ENCODE data around the gene ARRDC5. TPM values are rescaled to one million over a fixed set of nuclear protein-coding genes. Genes with fewer than 3 reads are reported as not detected.
A peak's percentile ranks its signal among the peaks of the same experiment; 100 is the strongest.
"Not testable (repeated sequence)": the region's sequence is repeated elsewhere in the genome, so short reads cannot be mapped to it uniquely, and the experiment has no call there.

The ARRDC5 gene
- total RNA-seq, 1 experiment from 2014 or later, result not detected

DNA sequence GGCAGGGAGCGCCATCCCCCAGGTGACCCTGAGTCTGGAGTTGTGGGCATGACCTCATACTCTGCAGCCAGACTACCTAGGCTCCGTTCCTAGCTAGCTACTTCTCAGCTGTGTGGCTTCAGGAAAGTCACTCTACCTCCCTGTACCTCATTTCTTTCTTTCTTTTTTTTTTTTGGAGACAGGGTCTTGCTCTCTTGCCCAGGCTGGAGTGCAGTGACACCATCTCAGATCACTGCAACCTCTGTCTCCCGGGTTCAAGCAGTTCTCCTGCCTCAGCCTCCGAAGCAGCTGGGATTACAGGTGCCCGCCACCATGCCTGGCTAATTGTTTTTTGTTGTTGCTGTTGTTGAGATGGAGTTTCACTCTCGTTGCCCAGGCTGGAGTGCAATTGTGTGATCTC, 50.2 kb downstream of the ARRDC5 start:
- POLR2A ChIA-PET, result no interaction called here
- Mint-ChIP-seq H3K36me3 (peaks cover 23% of the 10 kb centered on the region), H3K4me1 (no peaks in the 10 kb centered on the region), H3K4me3 (no peak overlapping the region), H3K27me3 (ENCODE audit: low read depth) (no peaks in the 10 kb centered on the region), H3K9me3 (no peaks in the 10 kb centered on the region), H3K27ac (no peak overlapping the region)
- CTCF ChIA-PET, result interaction anchor here (0.8 to 8.0 kb wide), 13 partner anchors 8 to 221 kb away, joined by 3 to 161 read pairs (median 8); partner anchors contain the start of genes FEM1A and PLIN3
- TF ChIP-seq ZNF121 (CRISPR knock-in tag; IDR thresholded peaks at IDR 0.05) (peak; percentile 50; the same call in 1 of the 2 replicates), RELA (CRISPR knock-in tag; IDR thresholded peaks at IDR 0.05; ENCODE audit: borderline replicate concordance) (no peak), ZNF232 (CRISPR knock-in tag; IDR thresholded peaks at IDR 0.05) (no peak), ZNF138 (CRISPR knock-in tag; conservative IDR thresholded peaks at IDR 0.05) (no peak)
- DNase-seq (ENCODE audit: low spot score), result no peak
- ATAC-seq, result no peak

DNA sequence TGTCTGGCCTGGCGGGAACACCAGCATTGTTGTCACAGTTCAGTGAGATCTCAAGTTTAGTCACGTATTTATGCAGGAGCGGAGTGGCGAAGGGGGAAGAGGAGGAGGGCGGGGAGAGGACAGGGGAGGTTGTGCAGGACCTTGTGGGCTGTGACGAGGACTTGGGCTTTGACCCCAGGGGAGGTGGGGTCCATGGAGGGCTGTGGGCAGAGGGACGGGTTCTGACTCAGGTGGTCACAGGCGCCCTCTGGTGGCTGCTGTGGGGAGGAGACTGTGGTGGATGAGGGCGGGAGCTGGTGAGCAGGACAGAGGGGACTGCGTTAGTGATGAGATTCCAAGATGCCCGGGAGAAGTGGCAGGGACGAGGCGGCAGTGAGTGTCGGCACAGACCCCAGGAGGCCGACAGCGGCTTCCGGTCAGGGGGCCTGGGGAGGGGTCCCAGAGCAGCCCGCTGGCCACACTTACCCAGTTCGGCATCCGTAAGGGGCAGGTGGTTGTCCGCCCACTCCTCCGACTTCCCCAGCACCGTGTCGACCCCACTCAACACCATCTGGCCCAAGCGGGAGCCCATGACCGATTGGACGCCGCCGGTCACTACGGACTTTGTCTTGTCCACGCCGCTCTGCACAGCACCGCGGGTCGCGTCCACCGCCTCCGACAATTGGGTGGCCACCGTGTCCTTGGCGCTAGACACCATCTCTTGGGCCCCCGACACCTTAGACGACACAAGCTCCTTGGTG, 51.0 kb downstream of the ARRDC5 start:
- ATAC-seq (peak; percentile 99), DNase-seq (ENCODE audit: low spot score) (peak; percentile 92)
- TF ChIP-seq TCF7 (CRISPR knock-in tag; IDR thresholded peaks at IDR 0.05; ENCODE audit: low read depth) (no peak), JAZF1 (CRISPR knock-in tag; IDR thresholded peaks at IDR 0.05) (no peak)
- TF ChIP-seq, protein P1, sequence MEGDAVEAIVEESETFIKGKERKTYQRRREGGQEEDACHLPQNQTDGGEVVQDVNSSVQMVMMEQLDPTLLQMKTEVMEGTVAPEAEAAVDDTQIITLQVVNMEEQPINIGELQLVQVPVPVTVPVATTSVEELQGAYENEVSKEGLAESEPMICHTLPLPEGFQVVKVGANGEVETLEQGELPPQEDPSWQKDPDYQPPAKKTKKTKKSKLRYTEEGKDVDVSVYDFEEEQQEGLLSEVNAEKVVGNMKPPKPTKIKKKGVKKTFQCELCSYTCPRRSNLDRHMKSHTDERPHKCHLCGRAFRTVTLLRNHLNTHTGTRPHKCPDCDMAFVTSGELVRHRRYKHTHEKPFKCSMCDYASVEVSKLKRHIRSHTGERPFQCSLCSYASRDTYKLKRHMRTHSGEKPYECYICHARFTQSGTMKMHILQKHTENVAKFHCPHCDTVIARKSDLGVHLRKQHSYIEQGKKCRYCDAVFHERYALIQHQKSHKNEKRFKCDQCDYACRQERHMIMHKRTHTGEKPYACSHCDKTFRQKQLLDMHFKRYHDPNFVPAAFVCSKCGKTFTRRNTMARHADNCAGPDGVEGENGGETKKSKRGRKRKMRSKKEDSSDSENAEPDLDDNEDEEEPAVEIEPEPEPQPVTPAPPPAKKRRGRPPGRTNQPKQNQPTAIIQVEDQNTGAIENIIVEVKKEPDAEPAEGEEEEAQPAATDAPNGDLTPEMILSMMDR (IDR thresholded peaks at IDR 0.05), result peak; percentile 92
- H3K27me3 Mint-ChIP-seq (ENCODE audit: low read depth), result no peaks in the 10 kb centered on the region
- CTCF ChIA-PET, result interaction anchor here (0.5 to 8.0 kb wide), 53 partner anchors 8 to 442 kb away, joined by 3 to 161 read pairs (median 5); partner anchors contain the start of genes ARRDC5, FEM1A, KDM4B and PLIN3
- POLR2A ChIA-PET, result interaction anchor here (0.6 kb wide), 1 partner anchor 42 kb away, joined by 6 read pairs; no protein-coding TSS in a partner anchor
- no peaks in the 10 kb centered on the region for H3K4me1 Mint-ChIP-seq
- no peaks in the 10 kb centered on the region for H3K9me3 Mint-ChIP-seq
- H3K27ac Mint-ChIP-seq, result 0 out of 2 replicates have a peak overlapping the region, but pooled peaks have one; percentile 49
- H3K4me3 Mint-ChIP-seq, result no peak overlapping the region
- H3K36me3 Mint-ChIP-seq, result peaks cover 24% of the 10 kb centered on the region

DNA sequence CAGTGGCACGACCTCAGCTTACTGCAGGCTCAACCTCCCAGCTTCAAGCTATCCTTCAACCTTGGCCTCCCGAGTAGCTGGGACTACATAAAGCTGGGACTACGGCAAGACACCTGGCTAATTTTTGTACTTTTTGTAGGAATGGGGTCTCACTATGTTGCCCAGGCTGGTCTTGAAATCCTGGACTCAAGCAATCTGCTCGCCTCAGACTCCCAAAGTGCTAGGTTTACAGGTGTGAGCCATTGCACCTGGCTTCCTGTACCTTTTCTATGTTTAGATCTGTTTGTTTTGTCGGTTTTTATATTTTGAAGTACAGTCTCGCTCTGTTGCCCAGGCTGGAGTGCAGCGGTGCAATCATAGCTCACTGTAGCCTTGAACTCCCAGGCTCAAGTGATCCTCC, 53.7 kb downstream of the ARRDC5 start:
- H3K4me1 Mint-ChIP-seq, result no peaks in the 10 kb centered on the region
- no peak overlapping the region for H3K4me3 Mint-ChIP-seq
- DNase-seq (ENCODE audit: low spot score), result no peak
- H3K36me3 Mint-ChIP-seq, result peaks cover 21% of the 10 kb centered on the region
- CTCF ChIA-PET, result interaction anchor here (0.6 to 8.0 kb wide), 2 partner anchors 42 to 923 kb away, joined by 4 to 161 read pairs; no protein-coding TSS in a partner anchor
- H3K27ac Mint-ChIP-seq, result no peak overlapping the region
- no peaks in the 10 kb centered on the region for H3K9me3 Mint-ChIP-seq
- TF ChIP-seq, protein P2, sequence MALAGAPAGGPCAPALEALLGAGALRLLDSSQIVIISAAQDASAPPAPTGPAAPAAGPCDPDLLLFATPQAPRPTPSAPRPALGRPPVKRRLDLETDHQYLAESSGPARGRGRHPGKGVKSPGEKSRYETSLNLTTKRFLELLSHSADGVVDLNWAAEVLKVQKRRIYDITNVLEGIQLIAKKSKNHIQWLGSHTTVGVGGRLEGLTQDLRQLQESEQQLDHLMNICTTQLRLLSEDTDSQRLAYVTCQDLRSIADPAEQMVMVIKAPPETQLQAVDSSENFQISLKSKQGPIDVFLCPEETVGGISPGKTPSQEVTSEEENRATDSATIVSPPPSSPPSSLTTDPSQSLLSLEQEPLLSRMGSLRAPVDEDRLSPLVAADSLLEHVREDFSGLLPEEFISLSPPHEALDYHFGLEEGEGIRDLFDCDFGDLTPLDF (CRISPR knock-in tag; IDR thresholded peaks at IDR 0.05), result no peak
- TF ChIP-seq ZNF121 (CRISPR knock-in tag; IDR thresholded peaks at IDR 0.05), result 0 out of 2 replicates have a peak, but pooled peaks have one; percentile 41
- H3K27me3 Mint-ChIP-seq (ENCODE audit: low read depth), result no peaks in the 10 kb centered on the region
- POLR2A ChIA-PET, result no interaction called here
- ATAC-seq, result no peak

DNA sequence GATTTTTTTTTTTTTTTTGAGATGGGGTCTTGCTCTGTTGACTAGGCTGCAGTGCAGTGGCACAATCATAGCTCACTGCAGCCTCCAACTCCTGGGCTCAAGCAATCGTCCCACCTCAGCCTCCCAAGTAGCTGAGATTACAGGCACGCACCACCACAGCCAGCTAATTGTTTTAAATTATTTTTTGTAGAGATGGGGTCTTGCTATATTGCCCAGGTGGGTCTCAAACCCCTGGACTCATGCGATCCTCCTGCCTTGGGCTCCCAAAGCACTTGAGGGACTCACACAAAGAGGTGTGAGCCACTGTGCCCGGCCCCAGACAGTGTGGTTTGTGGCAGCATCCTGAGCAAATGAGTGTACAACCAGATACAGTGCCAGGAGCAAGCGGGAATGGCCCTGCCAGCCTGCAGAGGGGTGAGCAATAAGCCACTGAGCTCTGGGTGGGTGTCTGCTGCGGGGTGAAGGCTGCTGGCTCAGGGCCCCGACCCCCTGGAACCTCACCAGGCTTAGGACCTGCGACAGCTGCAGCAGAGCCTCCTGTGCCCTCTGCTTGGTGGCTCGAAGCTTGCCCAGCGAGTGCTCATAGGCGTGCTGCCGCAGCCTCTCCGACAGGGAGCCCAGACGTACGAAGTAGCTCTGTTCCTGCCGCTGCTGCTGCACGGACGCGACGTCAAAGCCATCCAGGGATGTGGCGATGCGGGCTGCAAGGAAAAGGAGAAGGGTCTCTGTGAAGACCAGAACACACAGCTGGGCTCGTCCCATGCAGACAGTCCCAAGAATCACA, 55.3 kb downstream of the ARRDC5 start:
- DNase-seq (ENCODE audit: low spot score) (no peak), ATAC-seq (no peak)
- CTCF ChIA-PET, result no interaction called here
- Mint-ChIP-seq H3K9me3 (no peaks in the 10 kb centered on the region), H3K4me1 (no peaks in the 10 kb centered on the region), H3K27me3 (ENCODE audit: low read depth) (no peaks in the 10 kb centered on the region), H3K36me3 (peaks cover 33% of the 10 kb centered on the region), H3K4me3 (no peak overlapping the region), H3K27ac (no peak overlapping the region)
- POLR2A ChIA-PET, result interaction anchor here (0.6 kb wide), 2 partner anchors 352 to 373 kb away, joined by 3 read pairs; no protein-coding TSS in a partner anchor
- TF ChIP-seq ZNF121 (CRISPR knock-in tag; IDR thresholded peaks at IDR 0.05) (0 out of 2 replicates have a peak, but pooled peaks have one; percentile 40), GRHL2 (CRISPR knock-in tag; IDR thresholded peaks at IDR 0.05; ENCODE audit: insufficient replicate concordance, severe bottlenecking) (no peak)

DNA sequence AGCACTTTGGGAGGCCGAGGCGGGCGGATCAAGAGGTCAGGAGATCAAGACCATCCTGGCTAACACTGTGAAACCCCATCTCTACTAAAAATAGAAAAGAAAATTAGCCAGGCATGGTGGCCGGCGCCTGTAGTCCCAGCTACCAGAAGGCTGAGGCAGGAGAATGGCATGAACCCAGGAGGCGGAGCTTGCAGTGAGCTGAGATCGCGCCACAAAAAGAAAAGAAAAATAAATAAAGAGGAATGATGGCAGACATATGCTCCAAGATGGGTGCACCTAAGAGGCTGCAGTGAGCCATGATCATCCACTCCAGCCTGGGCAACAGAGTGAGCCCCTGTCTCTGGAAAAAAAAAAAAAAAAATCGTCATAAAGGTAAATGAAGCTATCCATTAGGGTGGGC, 56.7 kb downstream of the ARRDC5 start:
- POLR2A ChIA-PET, result interaction anchor here (0.8 kb wide), 1 partner anchor 27 kb away, joined by 9 read pairs; no protein-coding TSS in a partner anchor

More for the DNA sequence above, 56.7 kb downstream of the ARRDC5 start:
- not testable (repeated sequence) for H3K27ac Mint-ChIP-seq; DNase-seq (ENCODE audit: low spot score); ATAC-seq; H3K4me3 Mint-ChIP-seq; H3K9me3 Mint-ChIP-seq; H3K4me1 Mint-ChIP-seq; H3K27me3 Mint-ChIP-seq (ENCODE audit: low read depth)
- peaks cover 38% of the 10 kb centered on the region for H3K36me3 Mint-ChIP-seq
- CTCF ChIA-PET, result interaction anchor here (0.6 to 1.4 kb wide), 3 partner anchors 10 to 532 kb away, joined by 3 to 7 read pairs (median 3); no protein-coding TSS in a partner anchor

Data from WTC11 (cell line).